Measurements from ENCODE around the gene TRIM26. TPM values are rescaled to one million over a fixed set of nuclear protein-coding genes. Genes with fewer than 3 reads are reported as not detected.

The TRIM26 gene
- total and polyA plus RNA-seq, 2 of the 13 experiments (the other 11 are each of a cell fraction or from before 2014, with no cell fraction given) = 27.1 to 38.7 TPM

GRCh38 chr6:30244560-30244959 lies 31.4 kb upstream of the TRIM26 start:
- ATAC-seq (no peak), FAIRE-seq (no peak), DNase-seq (ENCODE audit: low spot score) (no peak)
- Histone ChIP-seq H3K79me2 (ENCODE audit: insufficient read depth, low read length) (no peaks in the 10 kb centered on the region), H3K9me3 (ENCODE audit: low read length) (no peaks in the 10 kb centered on the region), H3K27me3 (ENCODE audit: control insufficient read depth in 1 of 2, insufficient read depth in 2 of 2, low read length in 2 of 2) (peaks cover 1 to 5% of the 10 kb centered on the region in 2 experiments; a peak in 1 of 5 replicates), H4K20me1 (ENCODE audit: insufficient read depth, low read length) (no peaks in the 10 kb centered on the region), H3K36me3 (replicated peaks in 1 of 2; ENCODE audit: control insufficient read depth in 1 of 2, insufficient read depth in 2 of 2, low read length in 2 of 2) (no peaks in the 10 kb centered on the region), H3K4me2 (ENCODE audit: low read depth, low read length) (no peak overlapping the region), H3K9ac (ENCODE audit: insufficient read depth, low read depth, low read length) (no peak overlapping the region), H3K4me3 (replicated peaks in 1 of 3; ENCODE audit: insufficient read depth in 1 of 3, low read depth in 2 of 3, low read length in 3 of 3) (no peak overlapping the region), H3K4me1 (ENCODE audit: insufficient read depth, low read length) (no peaks in the 10 kb centered on the region), H3K27ac (ENCODE audit: extremely low read length, insufficient read depth, low read length) (no peak overlapping the region), H2AFZ (ENCODE audit: low read length) (no peak overlapping the region)
- intact Hi-C loops (cut with micrococcal nuclease; ENCODE audit: unreplicated experiment) = no loop called here
- in situ Hi-C loops (cut with HindIII; ENCODE audit: extremely low pct_ligation_motif_present, low pct_unique_long_range_greater_than_20kb) = no loop called here
- ChIA-PET POLR2A (no interaction called here), CTCF (ENCODE audit: low intra/inter-chr PET ratio, low total read pairs) (no interaction called here)
- WGBS (ENCODE audit: low lambda C conversion rate) = 16% methylated on average over 3 of the region's 3 CpGs
- TF ChIP-seq ZNF768 (CRISPR knock-in tag; IDR thresholded peaks at IDR 0.05) (no peak), IKZF5 (CRISPR knock-in tag; IDR thresholded peaks at IDR 0.05) (no peak), KMT2A (CRISPR knock-in tag; IDR thresholded peaks at IDR 0.05) (no peak), THAP9 (CRISPR knock-in tag; IDR thresholded peaks at IDR 0.05; ENCODE audit: borderline replicate concordance) (no peak), SYNCRIP (IDR thresholded peaks at IDR 0.05; ENCODE audit: insufficient read depth, low read depth, low read length) (no peak), KDM1A (CRISPR knock-in tag; IDR thresholded peaks at IDR 0.05) (no peak), ZFP36L1 (CRISPR knock-in tag; IDR thresholded peaks at IDR 0.05) (no peak)
- BruUV-seq (replicated peaks) = no TSS peak
